ENCODE measurements around the gene SERGEF. TPM values are rescaled to one million over a fixed set of nuclear protein-coding genes. Genes with fewer than 3 reads are reported as not detected.

The SERGEF gene
- polyA plus RNA-seq, 3 donors: 14.3 to 33.7 (median 33.3) TPM

- Histone ChIP-seq H3K4me1 (ENCODE audit: control insufficient read depth in 1 of 2, insufficient read depth in 2 of 2, low read length in 2 of 2) (no peaks in the 10 kb centered on the region), H3K4me3 (replicated peaks in 1 of 3; ENCODE audit: low read depth in 2 of 3, low read length in 3 of 3) (no peak overlapping the region), H3K27ac (ENCODE audit: low read depth in 1 of 2, low read length in 2 of 2) (no peak overlapping the region), H3K4me2 (replicated peaks; ENCODE audit: extremely low read depth, low read length, poor library complexity, severe bottlenecking) (no peak overlapping the region), H3K9me3 (replicated peaks in 1 of 2; ENCODE audit: control insufficient read depth in 1 of 2, insufficient read depth in 1 of 2, low read length in 2 of 2) (peaks cover 3 to 15% of the 10 kb centered on the region in 2 donors), H4K20me1 (ENCODE audit: insufficient read depth, low read length) (no peaks in the 10 kb centered on the region), H3K36me3 (replicated peaks in 1 of 2; ENCODE audit: control insufficient read depth in 1 of 2, insufficient read depth in 2 of 2, low read length in 2 of 2) (no peaks in the 10 kb centered on the region), H3K9ac (ENCODE audit: insufficient read depth, low read length, poor library complexity, severe bottlenecking) (no peak overlapping the region), H3K27me3 (ENCODE audit: control insufficient read depth in 2 of 2, insufficient read depth in 2 of 2, low read length in 2 of 2) (peaks cover 4 to 50% of the 10 kb centered on the region in 2 donors), H3K79me2 (ENCODE audit: insufficient read depth, low read length) (no peaks in the 10 kb centered on the region), H2AFZ (ENCODE audit: insufficient read depth, low read depth, low read length, poor library complexity, severe bottlenecking) (no peak overlapping the region)
- no peak overlapping the region for H3K4me3 Mint-ChIP-seq
- H3K27me3 Mint-ChIP-seq (ENCODE audit: low read depth in 3 of 3): peaks cover 5 to 29% (median 15%) of the 10 kb centered on the region in 3 donors
- intact Hi-C loops (cut with micrococcal nuclease): no loop called here
- no peaks in the 10 kb centered on the region for H3K4me1 Mint-ChIP-seq
- TF ChIP-seq CTCF (IDR thresholded peaks at IDR 0.05): no peak
- H3K9me3 Mint-ChIP-seq: peaks cover 0 to 12% (median 3%) of the 10 kb centered on the region in 7 donors
- no peak for DNase-seq
- 64% methylated on average over 4 of the region's 6 CpGs for WGBS (ENCODE audit: insufficient coverage)
- H3K36me3 Mint-ChIP-seq: peaks cover 0 to 4% of the 10 kb centered on the region in 2 donors
- no peak overlapping the region for H3K27ac Mint-ChIP-seq
These were observed 272.9 kb downstream of the SERGEF start for GRCh38 chr11:17739945-17740338.

GRCh38 chr11:17738151-17738973 is 274.5 kb downstream of the SERGEF start:
- peaks cover 3 to 15% of the 10 kb centered on the region in 2 donors for H3K9me3 ChIP-seq (replicated peaks in 1 of 2; ENCODE audit: control insufficient read depth in 1 of 2, insufficient read depth in 1 of 2, low read length in 2 of 2)
- H3K4me2 ChIP-seq (replicated peaks; ENCODE audit: extremely low read depth, low read length, poor library complexity, severe bottlenecking): no peak overlapping the region
- Mint-ChIP-seq H3K27ac (no peak overlapping the region), H3K9me3 (peaks cover 0 to 14% (median 3%) of the 10 kb centered on the region in 7 donors), H3K36me3 (peaks cover 0 to 4% of the 10 kb centered on the region in 2 donors), H3K4me1 (no peaks in the 10 kb centered on the region), H3K4me3 (peak overlapping the region in 1 of 2 donors; percentile 18), H3K27me3 (ENCODE audit: low read depth in 3 of 3) (peaks cover 18 to 36% (median 25%) of the 10 kb centered on the region in 3 donors)
- no peak overlapping the region for H3K4me3 ChIP-seq (replicated peaks in 1 of 3; ENCODE audit: low read depth in 2 of 3, low read length in 3 of 3)
- WGBS (ENCODE audit: insufficient coverage): 55% methylated on average over 9 of the region's 10 CpGs
- intact Hi-C loops (cut with micrococcal nuclease): no loop called here
- no peak overlapping the region for H3K9ac ChIP-seq (ENCODE audit: insufficient read depth, low read length, poor library complexity, severe bottlenecking)
- H3K79me2 ChIP-seq (ENCODE audit: insufficient read depth, low read length): no peaks in the 10 kb centered on the region
- no peaks in the 10 kb centered on the region for H3K36me3 ChIP-seq (replicated peaks in 1 of 2; ENCODE audit: control insufficient read depth in 1 of 2, insufficient read depth in 2 of 2, low read length in 2 of 2)
- H3K27ac ChIP-seq (ENCODE audit: low read depth in 1 of 2, low read length in 2 of 2): no peak overlapping the region
- H4K20me1 ChIP-seq (ENCODE audit: insufficient read depth, low read length): no peaks in the 10 kb centered on the region
- no peak overlapping the region for H2AFZ ChIP-seq (ENCODE audit: insufficient read depth, low read depth, low read length, poor library complexity, severe bottlenecking)
- no peak for DNase-seq
- H3K27me3 ChIP-seq (ENCODE audit: control insufficient read depth in 2 of 2, insufficient read depth in 2 of 2, low read length in 2 of 2): peaks cover 11 to 60% of the 10 kb centered on the region in 2 donors
- TF ChIP-seq CTCF (IDR thresholded peaks at IDR 0.05): no peak
- H3K4me1 ChIP-seq (ENCODE audit: control insufficient read depth in 1 of 2, insufficient read depth in 2 of 2, low read length in 2 of 2): no peaks in the 10 kb centered on the region

Other genes starting within 250 kb of the SERGEF start
- under 1 TPM in 1 of 3 donors, not detected in 2; 0.15 TPM for gene TPH1, start 33.2 kb upstream of the SERGEF start, polyA plus RNA-seq
- 10 to 100 TPM in 1 of 3 donors, 1 to 10 TPM in 2; 6.4 to 10.2 (median 7.6) TPM for gene SAAL1, start 93.0 kb upstream of the SERGEF start, polyA plus RNA-seq
- gene MRGPRX3, start 119.5 kb upstream of the SERGEF start, polyA plus RNA-seq: not detected
- not detected for gene MRGPRX4, start 159.8 kb upstream of the SERGEF start, polyA plus RNA-seq
- not detected for gene SAA4, start 223.8 kb upstream of the SERGEF start, polyA plus RNA-seq
- gene SAA2, start 235.6 kb upstream of the SERGEF start, polyA plus RNA-seq: not detected

All from CD14-positive monocyte (primary cell).